Glomerular endothelial cell (primary cell): ENCODE results near the gene FLYWCH2. TPM values are rescaled to one million over a fixed set of nuclear protein-coding genes. Genes with fewer than 3 reads are reported as not detected.
"Not testable (repeated sequence)": the region's sequence is repeated elsewhere in the genome, so short reads cannot be mapped to it uniquely, and the experiment has no call there.

Experiments
- DNase-seq: peaks from one replicate; pipeline ENCODE4 v3.0.0-alpha.2; 2011; ENCODE audit warnings: low read depth, low spot score; ENCODE audit errors: extremely low read depth
- total RNA-seq: library from RNA; depleted of rRNA; stranded (reverse); fragments of >200 nt; gene quantifications from 2 replicates; pipeline ENCODE4 v1.2.3, GENCODE V29; 2015

FLYWCH2 gene
- total RNA-seq, 1 donor from 2014 or later, result 96.0 TPM

DNA sequence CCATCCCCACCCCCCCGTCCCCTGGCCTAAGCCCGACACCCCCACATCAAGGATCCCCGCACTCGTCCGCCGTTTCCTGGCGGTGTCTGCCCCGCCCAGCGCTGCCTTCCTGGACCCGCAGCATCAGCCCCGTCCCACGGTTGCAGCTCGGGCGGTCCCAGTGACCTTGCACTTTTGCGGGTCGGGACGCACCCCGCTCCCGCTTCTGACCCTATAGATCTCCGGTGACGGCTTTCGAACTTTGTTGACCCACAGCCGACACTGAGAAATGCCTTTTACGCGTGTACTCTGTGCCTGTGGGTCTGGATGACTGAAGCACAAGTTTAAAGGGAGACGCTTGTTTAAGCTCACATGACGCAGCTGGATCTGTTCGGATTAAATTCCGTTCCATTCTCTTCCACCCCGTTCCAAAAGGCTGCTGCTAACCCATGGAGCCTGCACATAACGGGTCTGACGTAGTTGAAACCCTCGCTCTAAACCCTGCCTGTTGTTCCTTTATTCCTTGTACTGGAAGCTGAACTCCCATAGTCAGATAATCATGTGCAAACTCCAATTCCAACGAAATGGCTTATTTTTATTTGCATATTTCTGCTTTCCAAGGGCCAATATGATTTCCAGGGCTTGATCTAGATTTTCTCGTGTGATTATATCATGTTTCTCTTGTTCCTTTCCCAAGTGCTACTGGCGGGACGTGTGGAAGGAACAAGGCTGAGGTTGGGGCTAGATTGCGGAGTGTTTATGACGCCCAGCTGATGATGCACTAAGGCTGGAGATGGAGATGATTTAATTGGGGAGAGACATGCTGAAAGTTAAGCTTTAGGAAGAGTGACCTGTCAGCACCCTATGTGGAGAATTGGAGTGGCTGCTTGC, 29.6 kb downstream of the FLYWCH2 start:
- DNase-seq, result no peak

GRCh38 chr16:2913603-2914002, 30.6 kb downstream of the FLYWCH2 start:
- no peak for DNase-seq

DNA sequence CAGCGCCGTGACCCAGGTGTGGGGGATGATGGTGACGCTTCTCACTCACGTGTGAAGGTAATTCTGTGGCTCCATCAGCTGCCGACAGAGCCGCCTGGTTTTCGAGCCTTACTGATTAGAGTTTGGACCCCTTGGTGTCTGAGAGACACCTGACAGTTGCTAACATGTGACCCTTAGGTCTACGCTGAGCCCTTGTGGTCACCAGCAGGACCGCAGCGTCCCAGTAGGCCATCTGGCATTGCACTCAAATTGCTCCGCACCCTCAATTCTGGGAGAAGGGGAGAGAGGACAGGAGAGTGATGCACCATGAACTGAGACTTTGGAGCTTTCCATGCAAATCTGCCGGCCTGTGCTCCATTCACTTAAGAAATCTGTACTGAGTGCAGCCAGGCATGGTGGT, 31.2 kb downstream of the FLYWCH2 start:
- DNase-seq, result no peak

DNA sequence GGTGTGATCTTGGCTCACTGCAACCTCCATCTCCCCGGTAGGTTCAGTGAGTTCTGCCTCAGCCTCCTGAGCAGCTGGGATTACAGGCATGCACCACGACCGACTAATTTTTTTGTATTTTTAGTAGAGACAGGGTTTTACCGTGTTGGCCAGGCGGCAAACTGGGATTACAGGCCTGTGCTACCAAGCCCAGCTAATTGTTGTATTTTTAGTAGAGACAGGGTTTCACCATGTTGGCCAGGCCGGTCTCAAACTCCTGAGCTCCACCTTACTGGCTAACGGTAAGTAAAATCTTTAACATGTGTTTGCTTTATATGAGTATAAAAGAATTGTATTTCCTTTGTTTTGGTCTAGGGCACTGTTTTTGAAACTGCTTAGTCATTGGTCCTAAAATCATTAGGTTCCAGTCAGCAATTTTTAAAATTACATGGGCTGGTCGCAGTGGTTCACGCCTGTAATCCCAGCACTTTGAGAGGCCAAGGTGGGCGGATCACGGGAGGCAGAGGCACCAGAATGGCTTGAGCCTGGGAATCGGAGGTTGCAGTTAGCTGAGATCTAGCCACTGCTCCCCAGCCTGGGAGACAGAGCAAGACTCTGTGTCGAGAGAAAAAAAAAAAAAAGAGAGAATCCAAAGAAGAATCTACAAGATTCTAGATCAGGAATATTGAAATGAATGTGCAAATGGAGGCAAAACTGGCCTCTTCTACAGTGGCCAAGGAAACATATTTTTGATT, 32.3 kb downstream of the FLYWCH2 start:
- no peak for DNase-seq

- DNase-seq, result no peak
Observed at GRCh38 chr16:2919511-2920255, 36.7 kb downstream of the FLYWCH2 start.

DNA sequence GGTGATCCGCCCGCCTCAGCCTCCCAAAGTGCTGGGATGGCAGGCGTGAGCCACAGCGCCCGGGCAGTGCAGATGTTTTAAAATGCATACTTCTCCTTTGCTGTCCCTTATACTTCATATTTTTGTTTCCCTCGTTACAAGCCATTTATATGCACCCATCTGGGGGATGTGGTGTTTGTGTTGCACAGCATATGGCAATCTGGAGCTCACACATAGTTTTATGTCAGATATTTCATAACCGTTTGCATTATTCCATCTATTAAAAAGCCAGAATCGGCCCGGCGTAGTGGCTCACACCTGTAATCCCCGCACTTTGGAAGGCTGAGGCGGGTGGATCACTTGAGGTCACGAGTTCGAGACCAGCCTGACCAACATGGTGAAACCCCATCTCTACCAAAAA, 40.5 kb downstream of the FLYWCH2 start:
- no peak for DNase-seq

DNA sequence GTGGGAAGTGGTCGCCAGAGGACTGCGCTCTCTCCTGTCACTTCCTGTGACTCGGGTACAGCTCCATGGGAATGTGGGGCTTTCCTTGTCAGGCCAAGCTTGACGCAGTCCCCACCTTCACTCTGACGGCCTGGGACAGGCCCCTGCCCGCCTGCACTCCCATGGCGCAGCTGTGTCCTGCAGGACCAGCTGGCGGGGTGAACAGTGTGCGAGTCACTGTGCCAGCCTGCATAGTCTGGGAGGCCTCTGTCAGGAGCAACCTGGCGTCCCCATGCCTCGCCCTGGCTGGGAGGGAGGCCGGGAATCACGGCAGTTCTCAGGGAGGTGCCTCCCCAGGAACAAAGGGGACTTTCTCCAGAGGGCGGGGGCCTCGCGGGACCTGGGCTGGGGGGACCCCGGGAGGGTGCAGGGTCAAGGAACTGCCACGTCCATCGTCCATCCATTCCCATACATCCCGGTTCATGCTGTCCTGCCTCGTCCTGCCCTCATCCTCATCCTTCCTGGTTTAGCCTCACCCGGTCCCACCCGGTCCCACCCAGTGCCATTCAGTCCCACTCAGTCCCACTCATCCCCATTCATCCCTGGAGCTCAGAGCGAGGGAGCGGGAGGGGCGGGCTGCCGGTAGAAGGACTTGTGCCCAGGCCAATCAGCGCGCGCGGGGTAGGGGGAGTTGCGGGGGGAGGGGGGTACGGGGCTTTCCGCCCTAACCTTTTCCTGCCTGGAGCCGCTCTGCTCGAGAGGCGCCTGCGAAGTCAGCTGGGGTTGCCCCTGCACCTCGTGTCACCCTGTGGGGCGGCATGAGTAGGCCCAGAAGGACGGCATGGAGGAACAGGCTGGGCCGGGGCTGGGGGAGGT, 42.1 kb downstream of the FLYWCH2 start:
- DNase-seq, result no peak

DNA sequence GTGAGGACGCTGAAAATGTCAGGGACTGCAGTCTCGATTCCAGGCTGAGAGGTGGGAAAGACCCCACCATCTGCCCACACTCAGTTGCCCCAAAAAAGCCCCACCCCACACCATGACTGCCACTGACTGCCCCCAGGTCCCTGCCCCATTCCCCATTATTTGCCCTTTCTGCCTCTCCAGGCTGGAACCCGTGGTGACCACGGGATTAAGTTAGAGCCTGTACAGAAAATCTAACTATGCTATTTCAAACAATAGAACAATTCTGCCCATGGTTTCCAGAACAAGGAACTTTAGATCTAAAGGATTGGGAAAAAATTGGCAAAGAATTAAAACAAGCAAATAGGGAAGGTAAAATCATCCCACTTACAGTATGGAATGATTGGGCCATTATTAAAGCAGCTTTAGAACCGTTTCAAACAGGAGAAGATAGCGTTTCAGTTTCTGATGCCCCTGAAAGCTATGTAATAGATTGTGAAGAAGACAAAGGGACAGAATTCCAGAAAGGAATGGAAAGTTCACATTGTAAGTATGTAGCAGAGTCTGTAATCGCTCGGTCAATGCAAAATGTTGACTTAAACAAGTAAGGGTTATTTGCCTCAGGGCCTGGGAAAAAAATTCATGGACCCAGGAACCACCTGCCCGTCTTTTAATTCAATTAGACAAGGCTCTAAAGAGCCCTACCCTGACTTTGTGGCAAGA, 43.1 kb downstream of the FLYWCH2 start:
- no peak for DNase-seq

DNA sequence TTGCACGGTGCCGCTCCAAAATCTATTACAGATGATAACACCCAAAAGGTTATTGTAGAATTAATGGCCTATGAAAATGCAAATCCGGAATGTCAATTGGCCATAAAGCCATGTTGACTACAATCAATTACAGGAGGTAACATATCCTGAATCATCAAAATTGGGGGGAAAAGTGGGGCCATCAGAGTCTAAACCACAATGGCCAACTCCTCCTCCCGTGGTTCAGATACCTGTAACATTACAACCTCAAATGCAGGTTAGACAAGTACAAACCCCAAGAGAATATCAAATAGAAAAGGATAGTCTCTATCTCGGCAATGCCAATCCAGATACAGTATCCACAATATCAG, 43.6 kb downstream of the FLYWCH2 start:
- DNase-seq, result no peak

- peak; percentile 73 for DNase-seq
Observed at GRCh38 chr16:2927010-2927646, 44.1 kb downstream of the FLYWCH2 start.

DNA sequence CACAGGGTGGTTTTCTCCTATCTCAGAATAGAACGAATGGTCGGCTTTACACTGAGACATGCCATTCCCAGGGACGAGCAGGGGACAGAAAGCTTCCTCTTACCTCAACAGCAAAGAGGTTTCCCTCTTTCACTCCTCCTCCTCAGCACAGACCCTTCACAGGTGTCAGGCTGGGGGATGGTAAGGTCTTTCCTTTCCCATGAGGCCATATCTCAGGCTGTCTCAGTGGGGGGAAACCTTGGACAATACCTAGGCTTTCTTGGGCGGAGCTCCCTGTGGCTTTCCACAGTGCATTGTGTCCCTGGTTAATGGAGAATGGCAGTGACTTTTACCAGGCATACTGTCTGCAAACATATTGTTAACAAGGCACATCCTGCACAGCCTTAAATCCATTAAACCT, 45.1 kb downstream of the FLYWCH2 start:
- DNase-seq, result not testable (repeated sequence)

DNA sequence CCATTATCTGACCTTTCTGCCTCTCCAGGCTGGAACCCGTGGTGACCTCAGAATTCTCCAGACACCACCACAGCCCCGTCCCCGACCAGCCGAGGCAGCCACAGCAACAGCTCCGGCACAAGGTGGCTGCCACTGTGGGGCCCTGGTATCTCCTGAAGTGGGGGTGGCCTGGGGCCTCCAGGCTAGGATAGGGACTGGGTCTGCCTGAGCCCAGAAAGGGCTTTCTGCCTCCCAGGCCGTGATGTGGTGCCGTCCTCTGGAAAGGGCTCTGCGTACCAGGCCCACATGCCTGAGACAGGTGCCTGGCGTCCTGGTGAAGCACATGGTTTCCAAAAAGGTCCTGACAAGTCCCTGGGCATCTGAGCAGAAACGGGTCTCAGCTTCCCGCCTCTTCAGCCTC, 45.8 kb downstream of the FLYWCH2 start:
- DNase-seq, result no peak

DNA sequence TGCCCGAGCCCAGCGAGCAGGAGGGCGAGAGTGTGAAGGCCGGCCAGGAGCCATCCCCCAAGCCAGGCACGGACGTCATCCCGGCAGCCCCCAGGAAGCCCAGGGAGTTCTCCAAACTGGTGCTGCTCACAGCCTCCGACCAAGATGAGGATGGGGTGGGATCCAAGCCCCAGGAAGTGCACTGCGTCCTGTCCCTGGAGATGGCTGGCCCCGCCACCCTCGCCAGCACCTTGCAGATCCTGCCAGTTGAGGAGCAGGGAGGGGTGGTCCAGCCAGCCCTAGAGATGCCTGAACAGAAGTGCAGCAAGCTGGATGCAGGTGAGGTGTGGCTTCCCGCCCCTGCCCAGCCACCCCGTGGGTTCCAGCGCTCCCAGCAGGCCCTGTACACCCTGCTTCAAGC, 46.7 kb downstream of the FLYWCH2 start:
- DNase-seq, result no peak

DNA sequence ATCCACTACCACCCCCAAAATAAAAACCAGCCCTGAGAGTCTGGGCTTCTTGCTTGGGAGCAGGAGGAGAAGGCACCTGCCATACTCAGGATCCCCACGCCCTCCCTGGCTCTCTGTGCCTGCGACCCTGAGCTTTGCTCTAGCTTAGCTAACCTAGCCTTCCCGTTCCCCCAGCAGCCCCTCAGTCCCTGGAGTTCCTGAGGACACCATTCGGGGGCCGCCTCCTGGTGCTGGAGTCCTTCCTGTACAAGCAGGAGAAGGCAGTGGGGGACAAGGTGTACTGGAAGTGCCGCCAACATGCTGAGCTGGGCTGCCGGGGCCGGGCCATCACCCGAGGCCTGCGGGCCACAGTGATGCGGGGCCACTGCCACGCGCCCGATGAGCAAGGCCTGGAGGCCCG, 47.2 kb downstream of the FLYWCH2 start:
- no peak for DNase-seq

DNA sequence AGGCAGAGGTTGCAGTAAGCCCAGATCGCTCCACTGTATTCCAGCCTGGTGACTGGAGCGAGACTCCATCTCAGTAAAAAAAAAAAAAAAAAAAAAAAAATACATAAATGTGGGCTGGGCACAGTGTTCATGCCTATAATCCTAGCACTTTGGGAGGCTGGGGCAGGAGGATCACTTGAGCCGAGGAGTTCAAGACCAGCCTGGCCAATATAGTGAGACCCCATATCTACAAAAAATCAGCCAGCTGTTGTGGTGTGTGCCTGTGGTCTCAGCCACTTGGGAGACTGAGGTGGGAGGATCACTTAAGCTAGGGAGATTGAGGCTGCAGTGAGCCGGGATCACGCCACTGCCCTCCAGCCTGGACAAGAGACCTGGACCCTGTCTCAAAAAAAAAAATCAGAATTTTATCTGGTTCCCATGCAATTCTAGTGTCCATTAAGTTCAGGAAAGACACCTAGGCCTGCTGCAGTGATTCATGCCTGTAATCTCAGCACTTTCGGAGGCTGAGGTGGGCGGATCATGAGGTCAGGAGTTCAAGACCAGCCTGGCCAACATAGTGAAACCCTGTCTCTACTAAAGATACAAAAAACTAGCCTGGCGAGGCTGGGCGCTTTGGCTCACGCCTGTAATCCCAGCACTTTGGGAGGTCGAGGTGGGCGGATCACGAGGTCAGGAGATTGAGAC, 48.4 kb downstream of the FLYWCH2 start:
- not testable (repeated sequence) for DNase-seq

- no peak for DNase-seq
Observed at GRCh38 chr16:2933136-2933535, 50.1 kb downstream of the FLYWCH2 start.

GRCh38 chr16:2933701-2934100, 50.7 kb downstream of the FLYWCH2 start:
- no peak for DNase-seq

GRCh38 chr16:2934450-2934849, 51.4 kb downstream of the FLYWCH2 start:
- DNase-seq, result no peak

DNA sequence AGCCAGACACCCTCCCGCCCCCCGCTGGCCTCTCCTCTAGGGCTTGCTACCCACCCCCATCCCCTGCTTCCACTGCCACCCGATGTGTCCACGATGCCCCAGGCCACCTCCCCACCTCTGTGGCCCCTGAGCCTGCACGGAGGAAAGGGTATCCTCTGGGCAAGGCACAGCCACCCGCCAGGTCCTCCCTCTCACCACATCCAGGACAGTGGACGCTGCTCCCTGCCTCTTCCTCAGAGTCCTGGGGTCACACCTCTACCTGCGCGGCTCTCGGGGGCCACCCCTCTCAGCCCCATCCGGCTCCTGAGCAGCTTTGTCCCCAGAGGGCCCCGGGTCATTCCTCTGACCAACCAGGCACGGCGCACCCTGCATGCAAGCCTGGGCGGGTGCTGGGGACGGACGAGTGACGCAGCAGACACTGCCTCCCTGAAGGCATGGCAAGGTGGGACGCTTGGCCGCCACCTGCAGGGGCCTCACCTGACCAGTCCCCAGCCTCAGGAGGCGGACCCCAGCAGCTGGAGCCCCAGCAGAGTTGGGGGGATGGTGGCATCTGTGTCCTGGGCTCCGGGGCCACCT, 53.5 kb downstream of the FLYWCH2 start:
- no peak for DNase-seq
